ENCODE measurements around the gene CDC27.
"Not testable (repeated sequence)": the region's sequence is repeated elsewhere in the genome, so short reads cannot be mapped to it uniquely, and the experiment has no call there.

CDC27 gene

DNA sequence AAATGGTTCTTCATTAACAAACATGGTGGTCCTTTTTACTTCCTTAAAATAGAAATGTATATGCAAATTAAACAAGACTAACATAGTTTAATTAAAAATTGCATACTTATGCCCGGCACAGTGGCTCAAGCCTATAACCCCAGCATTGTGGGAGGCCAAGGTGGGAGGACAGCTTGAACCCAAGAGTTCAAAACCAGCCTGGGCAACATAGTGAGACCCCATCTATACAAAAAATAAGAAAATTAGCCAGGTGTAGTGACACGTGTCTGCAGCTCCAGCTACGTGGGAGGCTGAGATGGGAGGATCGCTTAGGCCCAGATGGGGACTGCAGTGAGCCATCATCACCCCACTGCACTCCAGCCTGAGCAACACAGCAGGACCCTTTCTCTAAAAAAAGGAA is 18.4 kb downstream of the CDC27 start:
- DNase-seq (ENCODE audit: insufficient read length) (no peak), FAIRE-seq (no peak)
- TF ChIP-seq POLR2A (IDR thresholded peaks at IDR 0.05; ENCODE audit: low read depth, low read length) (no peak), TAF1 (IDR thresholded peaks at IDR 0.05; ENCODE audit: borderline replicate concordance, low read depth, low read length) (no peak), POLR2AphosphoS5 (IDR thresholded peaks at IDR 0.05; ENCODE audit: low read depth, low read length) (no peak)

- DNase-seq (ENCODE audit: insufficient read length); FAIRE-seq: not testable (repeated sequence)
These were observed 20.2 kb downstream of the CDC27 start for GRCh38 chr17:47168896-47169295.

DNA sequence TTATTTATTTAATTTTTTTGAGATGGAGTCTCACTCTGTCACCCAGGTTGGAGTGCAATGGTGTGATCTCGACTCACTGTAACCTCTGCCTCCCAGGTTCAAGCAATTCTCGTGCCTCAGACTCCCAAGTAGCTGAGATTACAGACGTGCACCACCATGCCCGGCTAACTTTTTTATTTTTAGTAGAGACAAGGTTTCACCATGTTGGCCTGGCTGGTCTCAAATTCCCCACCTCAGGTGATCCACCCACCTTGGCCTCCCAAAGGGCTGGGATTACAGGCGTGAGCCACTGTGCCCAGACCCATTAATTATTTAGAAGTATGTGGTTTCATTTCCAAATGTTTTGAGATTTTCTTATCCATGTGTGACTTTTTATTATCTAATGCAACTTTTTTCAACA is 22.2 kb downstream of the CDC27 start:
- not testable (repeated sequence) for DNase-seq (ENCODE audit: insufficient read length); FAIRE-seq

- TF ChIP-seq POLR2AphosphoS5 (IDR thresholded peaks at IDR 0.05; ENCODE audit: low read depth, low read length) (no peak), TAF1 (IDR thresholded peaks at IDR 0.05; ENCODE audit: borderline replicate concordance, low read depth, low read length) (no peak), POLR2A (IDR thresholded peaks at IDR 0.05; ENCODE audit: low read depth, low read length) (no peak)
- DNase-seq (ENCODE audit: insufficient read length) (no peak), FAIRE-seq (no peak)
These were observed 24.0 kb downstream of the CDC27 start for GRCh38 chr17:47165137-47165536.

GRCh38 chr17:47164263-47164662 is 24.8 kb downstream of the CDC27 start:
- DNase-seq (ENCODE audit: insufficient read length) (no peak), FAIRE-seq (peak; percentile 27)
- no peak for TF ChIP-seq POLR2A (IDR thresholded peaks at IDR 0.05; ENCODE audit: low read depth, low read length)
- no peak for TF ChIP-seq TAF1 (IDR thresholded peaks at IDR 0.05; ENCODE audit: borderline replicate concordance, low read depth, low read length)
- TF ChIP-seq POLR2AphosphoS5 (IDR thresholded peaks at IDR 0.05; ENCODE audit: low read depth, low read length), result no peak

DNA sequence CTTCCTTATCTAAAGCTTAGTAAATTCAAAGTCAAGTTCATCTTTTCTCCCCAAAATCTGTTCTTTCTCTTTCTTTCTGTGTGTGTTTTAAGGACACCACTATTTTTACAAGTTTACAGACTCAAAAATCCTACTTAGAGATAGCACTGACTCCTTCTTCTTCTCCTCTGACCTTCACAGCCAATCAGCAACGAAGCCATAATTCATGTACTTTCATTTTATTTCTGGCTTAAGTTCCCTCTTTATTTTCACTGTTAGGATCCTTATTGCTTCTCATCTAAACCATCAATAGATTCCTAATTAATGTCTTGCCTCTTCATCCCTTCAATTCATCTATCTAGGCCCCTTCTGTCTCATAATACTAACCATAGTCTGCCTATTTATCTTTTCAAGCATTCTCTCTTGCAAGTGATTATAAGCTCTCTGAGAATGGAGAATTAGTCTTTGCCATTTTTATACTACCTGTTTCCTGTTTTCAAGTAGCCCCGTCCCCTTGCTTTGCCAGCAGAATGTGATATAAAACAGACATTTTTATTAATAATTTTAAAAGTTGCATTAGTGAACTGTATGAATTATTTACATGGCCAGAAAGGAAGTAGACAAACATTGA is 27.0 kb downstream of the CDC27 start:
- TF ChIP-seq POLR2AphosphoS5 (IDR thresholded peaks at IDR 0.05; ENCODE audit: low read depth, low read length) (no peak), POLR2A (IDR thresholded peaks at IDR 0.05; ENCODE audit: low read depth, low read length) (no peak), TAF1 (IDR thresholded peaks at IDR 0.05; ENCODE audit: borderline replicate concordance, low read depth, low read length) (no peak)
- no peak for DNase-seq (ENCODE audit: insufficient read length)
- no peak for FAIRE-seq

DNA sequence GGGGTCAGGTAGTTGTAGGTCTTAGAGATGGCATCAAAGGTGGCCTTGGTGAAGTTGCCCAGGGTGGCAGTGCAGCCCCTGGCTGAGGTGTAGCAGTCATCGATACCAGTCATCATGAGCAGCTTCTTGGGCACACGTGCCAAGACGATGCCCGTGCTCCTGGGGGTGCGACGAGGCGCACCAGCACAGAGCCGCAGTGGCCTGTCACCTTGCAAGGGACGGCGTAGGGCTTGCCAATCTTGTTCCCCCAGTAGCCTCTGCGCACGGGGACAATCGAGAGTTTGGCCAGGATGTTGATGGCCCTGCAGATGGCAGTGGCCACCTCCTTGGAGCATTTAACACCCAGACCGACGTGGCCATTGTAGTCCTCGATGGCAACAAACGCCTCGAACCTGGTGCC is 29.8 kb downstream of the CDC27 start:
- DNase-seq (ENCODE audit: insufficient read length), result no peak
- TF ChIP-seq TAF1 (IDR thresholded peaks at IDR 0.05; ENCODE audit: borderline replicate concordance, low read depth, low read length), result no peak
- no peak for TF ChIP-seq POLR2AphosphoS5 (IDR thresholded peaks at IDR 0.05; ENCODE audit: low read depth, low read length)
- TF ChIP-seq POLR2A (IDR thresholded peaks at IDR 0.05; ENCODE audit: low read depth, low read length), result no peak
- FAIRE-seq, result no peak

- TF ChIP-seq TAF1 (IDR thresholded peaks at IDR 0.05; ENCODE audit: borderline replicate concordance, low read depth, low read length) (no peak), POLR2A (IDR thresholded peaks at IDR 0.05; ENCODE audit: low read depth, low read length) (no peak), POLR2AphosphoS5 (IDR thresholded peaks at IDR 0.05; ENCODE audit: low read depth, low read length) (no peak)
- DNase-seq (ENCODE audit: insufficient read length) (no peak), FAIRE-seq (no peak)
These were observed 43.7 kb downstream of the CDC27 start for GRCh38 chr17:47145351-47145750.

DNA sequence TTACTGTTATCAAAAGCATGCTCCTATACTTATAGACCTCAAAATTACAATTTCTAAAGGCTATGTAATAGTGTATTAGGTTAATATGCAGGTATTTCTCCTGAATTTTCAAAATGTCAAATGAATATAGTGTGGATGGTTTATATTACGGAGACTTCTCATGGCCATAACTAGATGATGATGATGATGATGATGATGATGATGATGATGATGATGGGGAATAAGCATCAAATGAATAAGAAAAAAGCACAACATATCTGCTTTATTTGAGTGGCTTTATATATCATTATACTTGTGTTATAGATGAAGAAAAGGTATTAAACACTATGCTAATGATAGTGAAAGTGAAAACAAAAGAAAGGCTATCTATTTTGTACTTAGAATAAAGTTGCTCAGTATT is 53.9 kb downstream of the CDC27 start:
- TF ChIP-seq POLR2AphosphoS5 (IDR thresholded peaks at IDR 0.05; ENCODE audit: low read depth, low read length) (no peak), POLR2A (IDR thresholded peaks at IDR 0.05; ENCODE audit: low read depth, low read length) (no peak), TAF1 (IDR thresholded peaks at IDR 0.05; ENCODE audit: borderline replicate concordance, low read depth, low read length) (no peak)
- no peak for DNase-seq (ENCODE audit: insufficient read length)
- FAIRE-seq, result no peak

DNA sequence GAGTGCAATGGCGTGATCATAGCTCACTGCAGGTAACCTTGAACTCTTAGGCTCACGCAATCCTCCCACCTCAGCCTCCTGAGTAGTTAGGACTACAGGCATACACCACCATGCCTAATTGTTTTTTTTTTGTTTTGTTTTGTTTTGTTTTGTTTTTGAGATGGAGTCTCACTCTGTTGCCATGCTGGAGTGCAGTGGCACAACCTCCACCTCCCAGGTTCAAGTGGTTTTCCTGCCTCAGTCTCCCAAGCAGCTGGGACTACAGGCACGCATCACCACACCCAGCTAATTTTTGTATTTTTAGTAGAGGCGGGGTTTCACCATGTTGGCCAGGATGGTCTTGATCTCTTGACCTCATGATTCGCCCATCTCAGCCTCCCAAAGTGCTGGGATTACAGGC is 54.7 kb downstream of the CDC27 start:
- not testable (repeated sequence) for DNase-seq (ENCODE audit: insufficient read length); FAIRE-seq

DNA sequence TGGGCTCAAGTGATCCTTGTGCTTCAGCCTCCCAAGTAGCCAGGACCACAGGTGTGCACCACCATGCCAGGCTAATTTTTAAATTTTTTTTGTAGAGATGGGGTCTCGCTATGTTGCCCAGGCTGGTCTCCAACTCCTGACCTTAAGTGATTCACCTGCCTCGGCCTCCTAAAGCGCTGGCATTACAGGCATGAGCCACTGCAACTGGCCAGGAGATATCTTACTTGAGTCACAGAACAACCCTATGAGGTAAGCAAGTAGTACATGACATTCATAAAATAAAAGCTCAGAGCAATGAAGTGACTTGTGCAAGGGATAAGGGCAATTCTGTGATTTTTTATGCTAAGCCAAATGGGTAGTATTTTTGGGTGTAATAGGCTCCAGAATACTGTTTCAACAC is 57.3 kb downstream of the CDC27 start:
- FAIRE-seq, result no peak
- DNase-seq (ENCODE audit: insufficient read length), result no peak

GRCh38 chr17:47126835-47127234 is 62.3 kb downstream of the CDC27 start:
- not testable (repeated sequence) for DNase-seq (ENCODE audit: insufficient read length); FAIRE-seq

More for the DNA sequence above, 57.3 kb downstream of the CDC27 start:
- TF ChIP-seq TAF1 (IDR thresholded peaks at IDR 0.05; ENCODE audit: borderline replicate concordance, low read depth, low read length) (no peak), POLR2A (IDR thresholded peaks at IDR 0.05; ENCODE audit: low read depth, low read length) (no peak), POLR2AphosphoS5 (IDR thresholded peaks at IDR 0.05; ENCODE audit: low read depth, low read length) (no peak)

- DNase-seq (ENCODE audit: insufficient read length); FAIRE-seq: not testable (repeated sequence)
These were observed 65.8 kb downstream of the CDC27 start for GRCh38 chr17:47123262-47123661.

Data from GM12892 (cell line).